ENCODE data around the gene RXRA.

GRCh38 chr9:134422301-134423090, 96.2 kb downstream of the RXRA start:
- TF ChIP-seq SP1 (IDR thresholded peaks at IDR 0.05) (no peak), BHLHE40 (IDR thresholded peaks at IDR 0.05; ENCODE audit: borderline replicate concordance) (no peak), LEF1 (IDR thresholded peaks at IDR 0.05; ENCODE audit: borderline replicate concordance) (no peak), ELF4 (IDR thresholded peaks at IDR 0.05) (no peak), ZNF384 (IDR thresholded peaks at IDR 0.05) (no peak), SUZ12 (IDR thresholded peaks at IDR 0.05) (no peak), PKNOX1 (IDR thresholded peaks at IDR 0.05) (no peak), L3MBTL2 (conservative IDR thresholded peaks at IDR 0.05) (no peak)
